Astrocyte (in vitro differentiated cells and primary cell): ENCODE measurements around the gene TMEM42. TPM values are rescaled to one million over a fixed set of nuclear protein-coding genes. Genes with fewer than 3 reads are reported as not detected.

Source experiments
- DNase-seq: peaks from one replicate; pipeline ENCODE4 v3.0.0-alpha.2; 2010; ENCODE audit warnings: low read depth
- FAIRE-seq: peaks from 2 replicates; lab custom pipeline; 2011; peaks lifted over from hg19 to GRCh38; lab: Jason Lieb, UNC
- H2AFZ ChIP-seq: 2 replicates; pipeline ENCODE4 v1.6.0; 2012; ENCODE audit warnings: low read depth, low read length, inconsistent platforms
- H3K27ac ChIP-seq: 2 replicates; pipeline ENCODE4 v1.5.1; 2011; ENCODE audit warnings: low read depth, low read length, inconsistent platforms
- H3K27me3 ChIP-seq: 2 replicates; pipeline ENCODE4 v1.6.0; 2011; ENCODE audit warnings: low read length, inconsistent platforms; ENCODE audit not compliant: insufficient read depth
- H3K36me3 ChIP-seq: 2 replicates; pipeline ENCODE4 v1.5.1; 2011; ENCODE audit warnings: low read length, inconsistent platforms; ENCODE audit not compliant: insufficient read depth
- H3K4me1 ChIP-seq: 2 replicates; pipeline ENCODE4 v1.5.1; 2011; ENCODE audit warnings: low read length, inconsistent platforms; ENCODE audit not compliant: insufficient read depth
- H3K4me2 ChIP-seq: 2 replicates; pipeline ENCODE4 v1.6.0; 2012; ENCODE audit warnings: low read length, inconsistent platforms
- H3K4me3 ChIP-seq: 2 replicates; pipeline ENCODE4 v1.5.1; 2011; ENCODE audit warnings: low read depth, mild to moderate bottlenecking, low read length, inconsistent platforms; ENCODE audit not compliant: insufficient read depth
- H3K79me2 ChIP-seq: 2 replicates; pipeline ENCODE4 v1.6.0; 2012; ENCODE audit warnings: mild to moderate bottlenecking, low read length, inconsistent platforms; ENCODE audit not compliant: insufficient read depth
- H3K9ac ChIP-seq: 2 replicates; pipeline ENCODE4 v1.6.0; 2012; ENCODE audit warnings: mild to moderate bottlenecking, low read length, inconsistent platforms
- H3K9me3 ChIP-seq: 2 replicates; pipeline ENCODE4 v1.5.1; 2012; ENCODE audit warnings: low read depth, mild to moderate bottlenecking, low read length, inconsistent platforms; ENCODE audit not compliant: insufficient read depth
- H4K20me1 ChIP-seq: 2 replicates; pipeline ENCODE4 v1.6.0; 2012; ENCODE audit warnings: low read length, inconsistent platforms; ENCODE audit not compliant: insufficient read depth
- H3K27ac Mint-ChIP-seq: one replicate; pipeline ENCODE4 v1.8.0; 2021; ENCODE audit warnings: mild to moderate bottlenecking, mixed read lengths; ENCODE audit not compliant: unreplicated experiment
- H3K27me3 Mint-ChIP-seq: one replicate; pipeline ENCODE4 v1.8.0; 2021; ENCODE audit warnings: low read depth, mixed read lengths; ENCODE audit not compliant: unreplicated experiment
- H3K36me3 Mint-ChIP-seq: one replicate; pipeline ENCODE4 v1.8.0; 2021; ENCODE audit warnings: low read depth, mixed read lengths; ENCODE audit not compliant: unreplicated experiment
- H3K4me1 Mint-ChIP-seq: one replicate; pipeline ENCODE4 v1.8.0; 2021; ENCODE audit warnings: low read depth, mixed read lengths; ENCODE audit not compliant: unreplicated experiment
- H3K4me3 Mint-ChIP-seq: one replicate; pipeline ENCODE4 v1.8.0; 2021; ENCODE audit warnings: mild to moderate bottlenecking, moderate library complexity, mixed read lengths; ENCODE audit not compliant: unreplicated experiment
- H3K9me3 Mint-ChIP-seq: one replicate; pipeline ENCODE4 v1.8.0; 2021; ENCODE audit warnings: mild to moderate bottlenecking, mixed read lengths; ENCODE audit not compliant: unreplicated experiment
- CTCF ChIP-seq: IDR thresholded peaks from 2 replicates; pipeline ENCODE4 v1.5.1; 2011; ENCODE audit warnings: low read depth, mild to moderate bottlenecking, inconsistent platforms, low read length, moderate library complexity; ENCODE audit not compliant: insufficient read depth
- EZH2 ChIP-seq: IDR thresholded peaks from 2 replicates; pipeline ENCODE4 v1.6.1; 2012; ENCODE audit warnings: mild to moderate bottlenecking, low read length, inconsistent platforms; ENCODE audit not compliant: insufficient read depth
- total RNA-seq: library from RNA; stranded (reverse); gene quantifications from 2 replicates; pipeline ENCODE4 v1.2.1, GENCODE V29; 2021

TMEM42 gene
- total RNA-seq, 1 donor from 2014 or later = 6.9 TPM

- TF ChIP-seq EZH2 (no peak), CTCF (no peak)
- Histone ChIP-seq H3K36me3 (no peaks in the 10 kb centered on the region), H3K4me3 (no peak overlapping the region), H3K9ac (no peak overlapping the region), H4K20me1 (no peaks in the 10 kb centered on the region), H3K9me3 (no peaks in the 10 kb centered on the region), H3K4me2 (no peak overlapping the region), H3K79me2 (peaks cover 6% of the 10 kb centered on the region), H2AFZ (no peak overlapping the region), H3K27me3 (no peaks in the 10 kb centered on the region), H3K4me1 (peaks cover 8% of the 10 kb centered on the region), H3K27ac (no peak overlapping the region)
- Mint-ChIP-seq H3K27ac (no peak overlapping the region), H3K27me3 (no peaks in the 10 kb centered on the region), H3K4me3 (no peak overlapping the region), H3K36me3 (peaks cover 6% of the 10 kb centered on the region), H3K4me1 (peaks cover 2% of the 10 kb centered on the region), H3K9me3 (peaks cover 1% of the 10 kb centered on the region)
- FAIRE-seq (no peak), DNase-seq (no peak)
These were observed 1.6 kb upstream of the TMEM42 start for GRCh38 chr3:44860117-44860516.

- peaks cover 2% of the 10 kb centered on the region for H3K4me1 Mint-ChIP-seq
- H2AFZ ChIP-seq = peak overlapping the region; percentile 84
- no peaks in the 10 kb centered on the region for H3K9me3 ChIP-seq
- H3K4me3 ChIP-seq = peak overlapping the region; percentile 75
- H3K79me2 ChIP-seq = peaks cover 6% of the 10 kb centered on the region
- H3K36me3 Mint-ChIP-seq = peaks cover 17% of the 10 kb centered on the region
- TF ChIP-seq CTCF = no peak
- peak overlapping the region; percentile 90 for H3K9ac ChIP-seq
- peak overlapping the region; percentile 97 for H3K4me2 ChIP-seq
- H3K36me3 ChIP-seq = peaks cover 2% of the 10 kb centered on the region
- peak overlapping the region; percentile 88 for H3K4me3 Mint-ChIP-seq
- H3K27me3 Mint-ChIP-seq = no peaks in the 10 kb centered on the region
- DNase-seq (peak; percentile 32), FAIRE-seq (no peak)
- H3K27ac ChIP-seq = peak overlapping the region; percentile 89
- H3K27ac Mint-ChIP-seq = peak overlapping the region; percentile 77
- H4K20me1 ChIP-seq = no peaks in the 10 kb centered on the region
- peaks cover 8% of the 10 kb centered on the region for H3K4me1 ChIP-seq
- H3K9me3 Mint-ChIP-seq = peaks cover 1% of the 10 kb centered on the region
- H3K27me3 ChIP-seq = no peaks in the 10 kb centered on the region
These were observed 520 bp downstream of the TMEM42 start for GRCh38 chr3:44862226-44862637.

- Histone ChIP-seq H3K79me2 (peaks cover 6% of the 10 kb centered on the region), H3K4me2 (no peak overlapping the region), H3K9me3 (no peaks in the 10 kb centered on the region), H3K36me3 (peaks cover 2% of the 10 kb centered on the region), H4K20me1 (no peaks in the 10 kb centered on the region), H2AFZ (no peak overlapping the region), H3K27me3 (no peaks in the 10 kb centered on the region), H3K27ac (no peak overlapping the region), H3K4me1 (peaks cover 8% of the 10 kb centered on the region), H3K9ac (no peak overlapping the region), H3K4me3 (no peak overlapping the region)
- H3K4me1 Mint-ChIP-seq = peaks cover 2% of the 10 kb centered on the region
- no peak for DNase-seq
- H3K4me3 Mint-ChIP-seq = no peak overlapping the region
- no peaks in the 10 kb centered on the region for H3K27me3 Mint-ChIP-seq
- H3K36me3 Mint-ChIP-seq = peaks cover 17% of the 10 kb centered on the region
- no peak for TF ChIP-seq CTCF
- TF ChIP-seq EZH2 = no peak
- no peak for FAIRE-seq
- H3K27ac Mint-ChIP-seq = no peak overlapping the region
- H3K9me3 Mint-ChIP-seq = peaks cover 1% of the 10 kb centered on the region
These were observed 3.7 kb downstream of the TMEM42 start for GRCh38 chr3:44865272-44866035.
